Retinal pigment epithelial cell (primary cell): ENCODE measurements around the gene SULT1C2.

Source experiments
- DNase-seq: peaks from one replicate; pipeline ENCODE4 v3.0.0-alpha.2; 2010; ENCODE audit warnings: low read depth
- H3K4me3 ChIP-seq: 2 replicates; pipeline ENCODE4 v1.5.1; 2011; ENCODE audit warnings: mild to moderate bottlenecking, low read length, control low read depth, moderate library complexity
- TF ChIP-seq, protein P1 (sequence below): conservative IDR thresholded peaks from 2 replicates; pipeline ENCODE4 v1.5.1; 2011; ENCODE audit warnings: low read depth, low read length, control low read depth, inconsistent platforms

Gene SULT1C2

DNA sequence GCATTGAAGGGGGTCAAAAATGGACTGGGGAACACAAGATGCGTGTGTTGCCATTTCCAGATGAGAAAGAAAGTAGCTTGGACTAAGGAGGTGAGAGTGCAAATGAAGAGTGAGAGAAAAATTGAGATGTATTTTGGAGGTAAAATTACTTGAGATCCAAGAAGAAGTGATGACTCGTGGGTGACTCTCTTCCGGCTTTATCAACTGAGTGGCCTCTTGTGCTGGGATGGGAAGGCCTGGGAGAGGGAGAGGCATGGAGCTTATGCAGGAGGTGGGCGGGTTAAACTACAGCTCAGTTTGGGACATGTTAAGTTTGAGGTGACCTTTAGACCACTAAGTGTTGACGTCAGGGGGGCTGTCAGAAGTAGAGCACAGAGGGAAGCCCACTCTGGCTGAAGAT lies 34.9 kb downstream of the SULT1C2 start:
- no peak overlapping the region for H3K4me3 ChIP-seq
- no peak for DNase-seq
- TF ChIP-seq, protein P1, sequence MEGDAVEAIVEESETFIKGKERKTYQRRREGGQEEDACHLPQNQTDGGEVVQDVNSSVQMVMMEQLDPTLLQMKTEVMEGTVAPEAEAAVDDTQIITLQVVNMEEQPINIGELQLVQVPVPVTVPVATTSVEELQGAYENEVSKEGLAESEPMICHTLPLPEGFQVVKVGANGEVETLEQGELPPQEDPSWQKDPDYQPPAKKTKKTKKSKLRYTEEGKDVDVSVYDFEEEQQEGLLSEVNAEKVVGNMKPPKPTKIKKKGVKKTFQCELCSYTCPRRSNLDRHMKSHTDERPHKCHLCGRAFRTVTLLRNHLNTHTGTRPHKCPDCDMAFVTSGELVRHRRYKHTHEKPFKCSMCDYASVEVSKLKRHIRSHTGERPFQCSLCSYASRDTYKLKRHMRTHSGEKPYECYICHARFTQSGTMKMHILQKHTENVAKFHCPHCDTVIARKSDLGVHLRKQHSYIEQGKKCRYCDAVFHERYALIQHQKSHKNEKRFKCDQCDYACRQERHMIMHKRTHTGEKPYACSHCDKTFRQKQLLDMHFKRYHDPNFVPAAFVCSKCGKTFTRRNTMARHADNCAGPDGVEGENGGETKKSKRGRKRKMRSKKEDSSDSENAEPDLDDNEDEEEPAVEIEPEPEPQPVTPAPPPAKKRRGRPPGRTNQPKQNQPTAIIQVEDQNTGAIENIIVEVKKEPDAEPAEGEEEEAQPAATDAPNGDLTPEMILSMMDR: no peak

GRCh38 chr2:108324531-108325255 lies 36.0 kb downstream of the SULT1C2 start:
- no peak for DNase-seq
- TF ChIP-seq, protein P1: no peak

GRCh38 chr2:108325756-108326155 lies 37.1 kb downstream of the SULT1C2 start:
- DNase-seq: no peak
- TF ChIP-seq, protein P1: no peak
- H3K4me3 ChIP-seq: no peak overlapping the region

More at GRCh38 chr2:108324531-108325255, 36.0 kb downstream of the SULT1C2 start:
- no peak overlapping the region for H3K4me3 ChIP-seq

GRCh38 chr2:108329771-108330170 lies 41.1 kb downstream of the SULT1C2 start:
- no peak overlapping the region for H3K4me3 ChIP-seq
- DNase-seq: no peak
- TF ChIP-seq, protein P1: no peak

- no peak for DNase-seq
- H3K4me3 ChIP-seq: no peak overlapping the region
- TF ChIP-seq, protein P1: no peak
These were observed 42.3 kb downstream of the SULT1C2 start for GRCh38 chr2:108330979-108331378.

DNA sequence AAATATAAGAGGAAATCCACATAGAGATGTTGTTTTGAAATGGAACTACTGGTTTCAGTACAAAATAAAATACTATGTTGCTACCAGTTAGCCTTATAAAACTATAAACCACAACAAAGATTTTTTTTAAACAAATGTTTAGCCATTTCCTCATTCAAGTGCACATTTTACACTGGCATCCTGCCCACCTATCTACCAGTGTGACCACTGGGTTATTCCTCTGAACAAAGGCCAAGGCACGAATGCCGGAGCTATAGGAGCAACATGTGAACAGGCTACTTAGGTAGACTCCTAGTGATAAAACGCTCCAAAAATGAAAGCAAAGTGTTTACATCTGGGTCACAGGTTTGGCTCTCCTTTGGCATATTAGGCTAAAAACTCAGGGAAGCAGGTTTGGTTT lies 57.3 kb downstream of the SULT1C2 start:
- no peak for DNase-seq
- TF ChIP-seq, protein P1: no peak
- H3K4me3 ChIP-seq: no peak overlapping the region

DNA sequence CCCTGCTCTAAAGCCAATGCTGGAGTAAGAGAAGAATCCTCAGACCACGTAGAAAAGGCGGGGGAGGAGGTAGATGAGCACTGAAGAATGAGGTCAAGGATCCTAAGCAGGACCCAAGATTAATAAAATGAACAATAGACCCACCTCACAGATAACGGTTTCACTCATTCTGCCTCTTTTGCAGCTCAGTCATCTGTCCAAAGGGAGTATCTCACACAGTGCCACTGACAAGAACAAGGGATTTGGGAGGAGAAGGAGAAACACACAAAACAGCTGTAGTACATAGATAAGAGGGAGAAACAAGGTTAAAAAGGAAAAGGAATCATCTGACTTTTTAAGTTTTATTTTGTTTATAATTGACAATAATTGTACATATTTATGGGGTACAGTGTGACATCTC lies 58.1 kb downstream of the SULT1C2 start:
- H3K4me3 ChIP-seq: no peak overlapping the region
- TF ChIP-seq, protein P1: no peak
- DNase-seq: no peak
